ENCODE measurements around the gene CCDC90B. TPM values are rescaled to one million over a fixed set of nuclear protein-coding genes. Genes with fewer than 3 reads are reported as not detected.

The CCDC90B gene
- total RNA-seq, 1 experiment from 2014 or later = 35.9 TPM

- no peaks in the 10 kb centered on the region for H3K4me1 Mint-ChIP-seq
- no peak overlapping the region for H4K91ac ChIP-seq (ENCODE audit: insufficient read length, low read depth, low read length)
Observed at GRCh38 chr11:83259559-83259958, 26.6 kb downstream of the CCDC90B start.

More at GRCh38 chr11:83259559-83259958, 26.6 kb downstream of the CCDC90B start:
- Histone ChIP-seq H3K4me1 (ENCODE audit: insufficient read depth, low read length) (no peaks in the 10 kb centered on the region), H3K9me3 (ENCODE audit: control insufficient read depth, low read depth, low read length) (no peaks in the 10 kb centered on the region), H4K8ac (replicated peaks; ENCODE audit: insufficient read length, low read depth, low read length) (no peak overlapping the region), H3K79me2 (ENCODE audit: insufficient read depth, low read length) (no peaks in the 10 kb centered on the region), H3T11ph (ENCODE audit: low read length) (no peak overlapping the region), H2AFZ (ENCODE audit: low read length) (no peak overlapping the region), H3K14ac (ENCODE audit: insufficient read depth, low read length) (no peak overlapping the region), H3K4me2 (ENCODE audit: insufficient read depth, insufficient read length, low read length) (no peak overlapping the region), H2BK12ac (ENCODE audit: insufficient read length, low read depth, low read length) (no peak overlapping the region), H2BK120ac (ENCODE audit: low read depth, low read length, poor library complexity, severe bottlenecking) (no peak overlapping the region), H3K23me2 (ENCODE audit: insufficient read length, low read depth, low read length, poor library complexity, severe bottlenecking) (no peaks in the 10 kb centered on the region), H3K27me3 (ENCODE audit: insufficient read depth, low read length) (no peaks in the 10 kb centered on the region), H3K9ac (ENCODE audit: extremely low read depth, insufficient read length, low read length) (no peak overlapping the region), H2BK15ac (ENCODE audit: low read depth, low read length) (no peak overlapping the region), H2AK5ac (ENCODE audit: insufficient read length, low read length) (no peak overlapping the region), H2BK20ac (ENCODE audit: low read depth, low read length, poor library complexity, severe bottlenecking) (no peak overlapping the region), H4K20me1 (ENCODE audit: control insufficient read depth, insufficient read depth, insufficient read length) (no peaks in the 10 kb centered on the region), H3K27ac (ENCODE audit: insufficient read length, low read depth, low read length) (no peak overlapping the region), H3K18ac (ENCODE audit: insufficient read length, low read depth, low read length) (no peak overlapping the region), H4K5ac (ENCODE audit: insufficient read length, low read depth, low read length) (no peak overlapping the region), H3K56ac (ENCODE audit: insufficient read length, low read depth, low read length) (no peak overlapping the region), H2BK5ac (ENCODE audit: insufficient read length, low read length) (no peak overlapping the region), H3K23ac (ENCODE audit: insufficient read length, low read depth, low read length) (no peak overlapping the region), H3K79me1 (ENCODE audit: insufficient read depth, low read depth, low read length, poor library complexity, severe bottlenecking) (no peaks in the 10 kb centered on the region), H3K4ac (ENCODE audit: low read depth, low read length) (no peak overlapping the region)
- Mint-ChIP-seq H3K9me3 (no peaks in the 10 kb centered on the region), H3K36me3 (ENCODE audit: insufficient read depth in 1 of 3, low read depth in 3 of 3) (peaks cover 3 to 20% (median 12%) of the 10 kb centered on the region in 3 experiments; a peak in 6 of 7 replicates), H3K27ac (no peak overlapping the region), H3K27me3 (ENCODE audit: low read depth) (no peaks in the 10 kb centered on the region), H3K4me3 (no peak overlapping the region)
- TF ChIP-seq CTCF (conservative IDR thresholded peaks at IDR 0.05) = no peak
- WGBS (ENCODE audit: extremely low coverage, insufficient read length, low lambda C conversion rate) = no CpG with 5 or more reads among the region's 1 CpG
- no peak for DNase-seq
